Mesothelial cell of epicardium (in vitro differentiated cells): ENCODE results near the gene GGCT. TPM values are rescaled to one million over a fixed set of nuclear protein-coding genes. Genes with fewer than 3 reads are reported as not detected.
A peak's percentile ranks its signal among the peaks of the same experiment; 100 is the strongest.

ENCODE experiments used
- DNase-seq, 2 experiments: peaks; one replicate each; pipeline ENCODE4 v3.0.0; 2021; ENCODE audit warnings: low spot score in 2 of 2; ENCODE audit not compliant: unreplicated experiment in 2 of 2
- H3K27ac Mint-ChIP-seq: 2 replicates; pipeline ENCODE4 v1.8.0; 2021; ENCODE audit warnings: mixed read lengths
- H3K27me3 Mint-ChIP-seq: 2 replicates; pipeline ENCODE4 v1.8.0; 2021; ENCODE audit warnings: low read depth, mixed read lengths
- H3K36me3 Mint-ChIP-seq: 2 replicates; pipeline ENCODE4 v1.8.0; 2021; ENCODE audit warnings: mixed read lengths
- H3K4me1 Mint-ChIP-seq: 2 replicates; pipeline ENCODE4 v1.8.0; 2021; ENCODE audit warnings: mixed read lengths
- H3K4me3 Mint-ChIP-seq: 2 replicates; pipeline ENCODE4 v1.8.0; 2021; ENCODE audit warnings: mild to moderate bottlenecking, moderate library complexity, mixed read lengths
- H3K9me3 Mint-ChIP-seq: 2 replicates; pipeline ENCODE4 v1.8.0; 2021; ENCODE audit warnings: mixed read lengths
- CTCF ChIP-seq: fragments of 200-600 bp; sonication (generic); IDR thresholded peaks from one replicate; pipeline ENCODE4 v1.5.0; 2021; ENCODE audit warnings: antibody characterized with exemption; ENCODE audit not compliant: unreplicated experiment
- total RNA-seq: library from RNA; stranded (reverse); gene quantifications from 3 replicates; pipeline ENCODE4 v1.2.1, GENCODE V29; 2021

GGCT gene
- total RNA-seq, 1 donor from 2014 or later: 36.6 TPM

GRCh38 chr7:30464231-30464671, 40.4 kb downstream of the GGCT start:
- no peak overlapping the region for H3K4me3 Mint-ChIP-seq
- no peaks in the 10 kb centered on the region for H3K27me3 Mint-ChIP-seq
- DNase-seq: no peak
- no peaks in the 10 kb centered on the region for H3K36me3 Mint-ChIP-seq
- no peak overlapping the region for H3K27ac Mint-ChIP-seq
- peaks cover 49% of the 10 kb centered on the region for H3K4me1 Mint-ChIP-seq
- no peak for TF ChIP-seq CTCF
- no peaks in the 10 kb centered on the region for H3K9me3 Mint-ChIP-seq

GRCh38 chr7:30463405-30464145, 41.1 kb downstream of the GGCT start:
- H3K27me3 Mint-ChIP-seq: no peaks in the 10 kb centered on the region
- H3K27ac Mint-ChIP-seq: no peak overlapping the region
- no peaks in the 10 kb centered on the region for H3K36me3 Mint-ChIP-seq
- TF ChIP-seq CTCF: no peak
- DNase-seq: no peak
- peaks cover 44% of the 10 kb centered on the region for H3K4me1 Mint-ChIP-seq
- no peak overlapping the region for H3K4me3 Mint-ChIP-seq
- no peaks in the 10 kb centered on the region for H3K9me3 Mint-ChIP-seq

GRCh38 chr7:30462179-30462578, 42.5 kb downstream of the GGCT start:
- DNase-seq: no peak
- Mint-ChIP-seq H3K4me3 (no peak overlapping the region), H3K9me3 (no peaks in the 10 kb centered on the region), H3K36me3 (no peaks in the 10 kb centered on the region), H3K27me3 (no peaks in the 10 kb centered on the region), H3K4me1 (peaks cover 41% of the 10 kb centered on the region), H3K27ac (no peak overlapping the region)
- no peak for TF ChIP-seq CTCF

GRCh38 chr7:30460246-30460633, 44.4 kb downstream of the GGCT start:
- peaks cover 28% of the 10 kb centered on the region for H3K4me1 Mint-ChIP-seq
- no peak overlapping the region for H3K4me3 Mint-ChIP-seq
- no peaks in the 10 kb centered on the region for H3K36me3 Mint-ChIP-seq
- no peak for TF ChIP-seq CTCF
- H3K9me3 Mint-ChIP-seq: no peaks in the 10 kb centered on the region
- no peaks in the 10 kb centered on the region for H3K27me3 Mint-ChIP-seq
- peak overlapping the region; percentile 87 for H3K27ac Mint-ChIP-seq
- DNase-seq: no peak

GRCh38 chr7:30459591-30460245, 44.9 kb downstream of the GGCT start:
- H3K27me3 Mint-ChIP-seq: no peaks in the 10 kb centered on the region
- H3K36me3 Mint-ChIP-seq: no peaks in the 10 kb centered on the region
- H3K4me3 Mint-ChIP-seq: peak overlapping the region; percentile 20
- no peak for TF ChIP-seq CTCF
- no peaks in the 10 kb centered on the region for H3K9me3 Mint-ChIP-seq
- peak overlapping the region; percentile 87 for H3K27ac Mint-ChIP-seq
- H3K4me1 Mint-ChIP-seq: peaks cover 26% of the 10 kb centered on the region
- DNase-seq: peak in 1 of 2 experiments; percentile 47
